ENCODE measurements around the gene SGMS2. TPM values are rescaled to one million over a fixed set of nuclear protein-coding genes. Genes with fewer than 3 reads are reported as not detected.
A peak's percentile ranks its signal among the peaks of the same experiment; 100 is the strongest.

SGMS2 gene
- total RNA-seq, 1 donor from 2014 or later, result 1.1 TPM

DNA sequence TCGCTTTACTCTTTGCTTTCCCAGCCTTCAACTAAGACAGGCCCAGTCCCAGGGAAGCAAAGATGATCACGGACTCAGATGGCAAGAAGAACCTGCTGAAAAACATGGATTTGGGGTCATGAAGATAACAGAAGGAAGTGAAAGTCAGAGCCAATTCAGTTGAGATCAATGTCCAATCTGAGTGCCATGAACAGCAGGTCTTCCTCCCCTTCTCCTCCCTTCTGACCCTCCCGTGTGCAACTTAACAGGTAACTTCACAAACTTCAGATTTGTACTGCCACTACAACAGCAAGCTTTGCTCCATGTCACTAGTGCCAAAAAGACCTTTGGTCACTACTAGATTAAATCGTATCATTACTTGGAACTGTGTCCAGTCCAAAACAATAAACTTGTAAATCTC lies 15.5 kb upstream of the SGMS2 start:
- Mint-ChIP-seq H3K4me1 (ENCODE audit: low read depth) (no peaks in the 10 kb centered on the region), H3K36me3 (ENCODE audit: low read depth) (no peaks in the 10 kb centered on the region), H3K27me3 (ENCODE audit: insufficient read depth) (peaks cover 4% of the 10 kb centered on the region), H3K27ac (no peak overlapping the region), H3K9me3 (no peaks in the 10 kb centered on the region), H3K4me3 (no peak overlapping the region)
- intact Hi-C loops (cut with micrococcal nuclease), result no loop called here
- DNase-seq (ENCODE audit: low spot score), result no peak

DNA sequence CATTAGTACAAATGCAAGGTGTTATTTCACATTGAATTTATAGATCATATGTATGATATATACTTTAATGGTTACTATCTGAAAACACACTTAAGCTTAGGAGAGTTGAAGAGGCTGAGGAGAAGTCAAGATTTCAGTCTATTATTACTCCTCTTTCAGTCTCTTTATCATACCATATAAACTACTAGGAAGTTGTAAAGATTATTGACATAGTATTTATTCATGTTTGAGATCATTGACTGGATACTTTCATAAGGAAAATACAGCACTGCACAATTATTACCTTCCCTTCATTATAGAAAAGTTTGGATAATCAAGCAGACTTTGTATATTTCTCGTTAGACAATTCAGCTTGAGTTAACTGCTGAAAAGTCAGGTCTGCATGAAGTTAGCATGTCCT lies 10.0 kb upstream of the SGMS2 start:
- no peaks in the 10 kb centered on the region for H3K4me1 Mint-ChIP-seq (ENCODE audit: low read depth)

DNA sequence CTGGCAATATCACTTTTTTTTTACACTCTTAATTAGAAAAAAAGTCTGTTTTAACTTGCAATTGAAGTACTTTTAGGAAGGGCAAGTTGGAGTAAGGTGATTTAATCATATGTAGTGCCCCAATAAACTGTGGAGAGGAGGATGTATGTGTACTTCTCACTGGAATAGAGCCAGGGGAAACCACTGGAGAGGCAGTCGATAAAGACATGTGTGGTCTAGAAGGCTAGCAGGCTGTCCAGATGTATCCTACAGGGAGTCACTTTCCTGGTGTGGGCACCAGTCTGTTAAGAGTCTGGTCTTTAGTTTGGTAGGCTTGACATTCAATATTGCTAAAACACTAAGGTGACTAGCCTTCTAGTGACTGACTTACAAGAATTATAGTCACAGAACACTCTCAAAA lies 9.6 kb upstream of the SGMS2 start:
- H3K27ac Mint-ChIP-seq, result no peak overlapping the region
- no peaks in the 10 kb centered on the region for H3K36me3 Mint-ChIP-seq (ENCODE audit: low read depth)
- H3K9me3 Mint-ChIP-seq, result no peaks in the 10 kb centered on the region
- no peak for DNase-seq (ENCODE audit: low spot score)
- intact Hi-C loops (cut with micrococcal nuclease), result no loop called here
- H3K4me3 Mint-ChIP-seq, result no peak overlapping the region
- peaks cover 2% of the 10 kb centered on the region for H3K27me3 Mint-ChIP-seq (ENCODE audit: insufficient read depth)
- no peaks in the 10 kb centered on the region for H3K4me1 Mint-ChIP-seq (ENCODE audit: low read depth)

More for the DNA sequence above, 10.0 kb upstream of the SGMS2 start:
- intact Hi-C loops (cut with micrococcal nuclease), result no loop called here
- Mint-ChIP-seq H3K27ac (no peak overlapping the region), H3K36me3 (ENCODE audit: low read depth) (no peaks in the 10 kb centered on the region), H3K9me3 (no peaks in the 10 kb centered on the region), H3K27me3 (ENCODE audit: insufficient read depth) (peaks cover 2% of the 10 kb centered on the region), H3K4me3 (no peak overlapping the region)
- DNase-seq (ENCODE audit: low spot score), result no peak

DNA sequence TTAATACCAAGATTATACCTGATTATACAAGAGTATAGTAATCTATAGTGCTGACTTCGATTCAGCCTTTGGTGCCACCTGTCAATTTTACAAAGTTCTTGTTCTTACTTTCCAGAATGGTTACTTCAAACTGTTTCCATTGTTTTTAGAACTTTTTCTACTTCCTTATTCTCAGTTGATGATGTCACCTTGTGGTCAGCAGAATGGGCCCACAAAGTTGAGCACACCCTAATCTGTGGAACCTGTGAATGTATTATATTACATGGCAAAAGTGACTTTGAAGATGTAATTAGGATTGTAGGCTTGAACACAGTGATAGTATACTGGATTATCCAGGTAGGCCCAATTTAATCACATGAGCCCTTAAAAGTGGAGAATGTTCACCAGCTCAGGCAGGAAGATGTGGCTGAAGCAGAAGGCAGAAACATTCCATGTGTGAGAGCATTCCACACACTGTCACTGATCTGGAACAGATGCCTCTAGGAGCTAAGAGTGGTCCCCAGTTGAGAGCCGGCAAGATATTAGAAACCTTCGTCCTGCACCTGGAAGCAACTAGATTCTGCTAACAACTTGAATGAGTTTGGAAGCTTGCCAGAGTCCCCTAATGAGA lies 6.3 kb upstream of the SGMS2 start:
- intact Hi-C loops (cut with micrococcal nuclease), result no loop called here
- Mint-ChIP-seq H3K27ac (no peak overlapping the region), H3K4me1 (ENCODE audit: low read depth) (no peaks in the 10 kb centered on the region), H3K9me3 (no peaks in the 10 kb centered on the region), H3K36me3 (ENCODE audit: low read depth) (no peaks in the 10 kb centered on the region), H3K4me3 (no peak overlapping the region), H3K27me3 (ENCODE audit: insufficient read depth) (peaks cover 23% of the 10 kb centered on the region)
- no peak for DNase-seq (ENCODE audit: low spot score)

DNA sequence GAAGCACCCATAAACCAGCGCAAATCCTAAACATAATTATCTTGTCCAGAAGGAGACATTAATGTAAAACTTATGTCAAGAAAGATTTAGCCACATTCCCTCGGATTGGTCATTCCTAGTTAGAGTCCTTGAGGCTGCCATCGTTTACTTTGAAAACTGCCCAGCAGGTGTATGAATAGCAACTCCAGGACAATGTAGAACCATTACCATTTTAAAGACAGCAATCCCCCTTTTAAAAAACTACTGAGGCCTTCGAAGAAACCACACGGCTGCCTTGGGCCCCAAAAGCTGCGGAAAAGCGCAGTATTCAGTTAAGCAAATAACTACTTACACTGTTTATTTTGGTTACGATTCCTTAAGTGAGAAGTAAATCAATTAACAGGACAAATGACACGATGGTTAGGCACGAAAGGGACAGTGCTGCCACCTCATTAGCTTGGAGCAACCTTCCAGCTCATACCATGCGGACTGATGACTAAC lies 822 bp upstream of the SGMS2 start:
- Mint-ChIP-seq H3K36me3 (ENCODE audit: low read depth) (no peaks in the 10 kb centered on the region), H3K9me3 (no peaks in the 10 kb centered on the region), H3K4me3 (no peak overlapping the region), H3K27me3 (ENCODE audit: insufficient read depth) (peaks cover 55% of the 10 kb centered on the region), H3K4me1 (ENCODE audit: low read depth) (peaks cover 9% of the 10 kb centered on the region), H3K27ac (no peak overlapping the region)
- intact Hi-C loops (cut with micrococcal nuclease), result loop anchor here (1.0 to 5.0 kb wide), 3 partner anchors 88 to 108 kb away; partner anchors contain the start of genes CYP2U1 and PAPSS1
- DNase-seq (ENCODE audit: low spot score), result no peak

- Mint-ChIP-seq H3K27me3 (ENCODE audit: insufficient read depth) (peaks cover 53% of the 10 kb centered on the region), H3K4me3 (peak overlapping the region; percentile 81), H3K9me3 (no peaks in the 10 kb centered on the region), H3K4me1 (ENCODE audit: low read depth) (peaks cover 9% of the 10 kb centered on the region), H3K27ac (no peak overlapping the region), H3K36me3 (ENCODE audit: low read depth) (no peaks in the 10 kb centered on the region)
- no peak for DNase-seq (ENCODE audit: low spot score)
- intact Hi-C loops (cut with micrococcal nuclease), result loop anchor here (5.0 kb wide), 2 partner anchors 68 to 162 kb away; partner anchors contain the start of gene HADH
These were observed 516 bp downstream of the SGMS2 start for GRCh38 chr4:107825072-107825824.

DNA sequence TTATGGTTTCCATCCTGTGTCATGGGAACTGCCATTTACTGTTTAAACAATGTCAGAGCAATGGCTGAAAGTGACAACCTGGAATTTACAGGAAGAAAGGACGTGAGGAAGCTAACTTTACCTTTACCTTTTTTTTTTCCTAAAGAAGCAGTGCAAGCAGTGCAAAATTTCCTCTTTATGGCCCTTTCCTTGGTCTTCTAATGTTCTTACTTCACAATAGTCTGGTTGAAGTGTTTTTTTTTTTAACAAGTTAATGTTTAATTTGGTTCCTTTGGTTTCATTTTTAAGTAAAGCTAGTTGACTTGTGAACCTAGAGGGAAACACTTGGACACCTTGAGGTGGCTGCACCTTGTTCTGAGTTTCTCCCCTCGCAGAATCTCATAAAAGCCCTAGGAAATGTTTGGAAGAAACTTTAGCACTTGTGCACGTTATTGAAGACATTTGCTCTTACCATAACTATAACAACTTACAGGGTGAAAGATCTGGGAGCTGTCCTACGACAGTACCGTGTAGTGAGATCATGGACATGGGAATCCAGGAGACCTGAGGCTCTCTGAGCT lies 1.8 kb downstream of the SGMS2 start:
- peaks cover 9% of the 10 kb centered on the region for H3K4me1 Mint-ChIP-seq (ENCODE audit: low read depth)
- peaks cover 45% of the 10 kb centered on the region for H3K27me3 Mint-ChIP-seq (ENCODE audit: insufficient read depth)
- no peak overlapping the region for H3K4me3 Mint-ChIP-seq
- no peak for DNase-seq (ENCODE audit: low spot score)
- no peak overlapping the region for H3K27ac Mint-ChIP-seq
- no peaks in the 10 kb centered on the region for H3K36me3 Mint-ChIP-seq (ENCODE audit: low read depth)
- intact Hi-C loops (cut with micrococcal nuclease), result loop anchor here (5.0 kb wide), 2 partner anchors 69 to 161 kb away; partner anchors contain the start of gene HADH
- no peaks in the 10 kb centered on the region for H3K9me3 Mint-ChIP-seq

- H3K4me1 Mint-ChIP-seq (ENCODE audit: low read depth), result peaks cover 9% of the 10 kb centered on the region
- peaks cover 30% of the 10 kb centered on the region for H3K27me3 Mint-ChIP-seq (ENCODE audit: insufficient read depth)
- intact Hi-C loops (cut with micrococcal nuclease), result loop anchor here (5.0 kb wide), 2 partner anchors 71 to 159 kb away; partner anchors contain the start of gene HADH
- no peak for DNase-seq (ENCODE audit: low spot score)
- no peak overlapping the region for H3K27ac Mint-ChIP-seq
- no peaks in the 10 kb centered on the region for H3K36me3 Mint-ChIP-seq (ENCODE audit: low read depth)
- no peaks in the 10 kb centered on the region for H3K9me3 Mint-ChIP-seq
- no peak overlapping the region for H3K4me3 Mint-ChIP-seq
These were observed 3.8 kb downstream of the SGMS2 start for GRCh38 chr4:107828315-107829090.

DNA sequence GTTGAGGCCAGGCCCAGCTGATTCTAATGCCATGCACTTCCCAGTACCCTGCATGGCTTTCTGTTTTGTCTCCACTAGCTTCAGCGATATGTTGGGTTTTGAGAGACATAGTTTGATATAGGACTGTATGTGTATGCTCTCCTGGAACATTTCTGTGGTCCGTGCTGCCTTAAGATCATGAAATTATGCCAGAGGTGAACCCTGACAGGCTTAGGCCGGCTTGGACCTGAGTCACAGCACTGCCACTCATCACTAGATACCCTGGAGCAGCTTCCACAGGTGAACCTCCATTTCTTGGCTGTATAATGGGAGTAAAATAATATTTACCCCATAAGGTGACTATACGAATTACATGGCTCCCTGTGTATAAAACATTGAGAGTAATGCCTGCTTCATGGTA lies 6.4 kb downstream of the SGMS2 start:
- Mint-ChIP-seq H3K27me3 (ENCODE audit: insufficient read depth) (peaks cover 14% of the 10 kb centered on the region), H3K36me3 (ENCODE audit: low read depth) (no peaks in the 10 kb centered on the region), H3K4me3 (no peak overlapping the region), H3K27ac (no peak overlapping the region), H3K4me1 (ENCODE audit: low read depth) (no peaks in the 10 kb centered on the region), H3K9me3 (no peaks in the 10 kb centered on the region)
- intact Hi-C loops (cut with micrococcal nuclease), result no loop called here
- DNase-seq (ENCODE audit: low spot score), result no peak

DNA sequence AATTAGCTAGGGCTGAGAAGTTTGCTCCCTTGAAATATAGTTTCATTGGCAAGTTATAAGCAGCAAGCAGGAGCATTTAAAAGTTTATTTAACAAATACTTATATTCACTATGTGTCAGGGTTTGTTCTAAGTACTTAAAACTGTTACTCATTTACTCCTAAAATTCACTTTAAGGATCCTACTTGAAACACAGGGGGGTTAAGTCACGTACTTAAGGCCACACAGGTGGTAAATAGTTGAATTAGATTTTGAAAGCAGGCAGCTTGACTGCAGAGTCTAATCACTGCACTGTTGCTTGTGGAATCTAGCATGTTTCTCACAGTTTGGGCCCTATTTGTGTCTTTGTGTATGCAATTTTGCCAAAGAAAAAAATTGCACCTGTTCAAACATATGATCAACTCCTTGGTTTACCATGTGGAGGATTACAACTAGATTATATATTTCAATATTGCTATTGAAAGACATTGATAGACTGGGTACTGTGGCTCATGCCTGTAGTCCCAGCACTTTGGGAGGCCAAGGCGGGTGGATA lies 7.6 kb downstream of the SGMS2 start:
- no peak overlapping the region for H3K4me3 Mint-ChIP-seq
- H3K9me3 Mint-ChIP-seq, result no peaks in the 10 kb centered on the region
- DNase-seq (ENCODE audit: low spot score), result no peak
- intact Hi-C loops (cut with micrococcal nuclease), result no loop called here
- no peaks in the 10 kb centered on the region for H3K36me3 Mint-ChIP-seq (ENCODE audit: low read depth)
- H3K27me3 Mint-ChIP-seq (ENCODE audit: insufficient read depth), result peaks cover 8% of the 10 kb centered on the region
- no peaks in the 10 kb centered on the region for H3K4me1 Mint-ChIP-seq (ENCODE audit: low read depth)
- H3K27ac Mint-ChIP-seq, result no peak overlapping the region

DNA sequence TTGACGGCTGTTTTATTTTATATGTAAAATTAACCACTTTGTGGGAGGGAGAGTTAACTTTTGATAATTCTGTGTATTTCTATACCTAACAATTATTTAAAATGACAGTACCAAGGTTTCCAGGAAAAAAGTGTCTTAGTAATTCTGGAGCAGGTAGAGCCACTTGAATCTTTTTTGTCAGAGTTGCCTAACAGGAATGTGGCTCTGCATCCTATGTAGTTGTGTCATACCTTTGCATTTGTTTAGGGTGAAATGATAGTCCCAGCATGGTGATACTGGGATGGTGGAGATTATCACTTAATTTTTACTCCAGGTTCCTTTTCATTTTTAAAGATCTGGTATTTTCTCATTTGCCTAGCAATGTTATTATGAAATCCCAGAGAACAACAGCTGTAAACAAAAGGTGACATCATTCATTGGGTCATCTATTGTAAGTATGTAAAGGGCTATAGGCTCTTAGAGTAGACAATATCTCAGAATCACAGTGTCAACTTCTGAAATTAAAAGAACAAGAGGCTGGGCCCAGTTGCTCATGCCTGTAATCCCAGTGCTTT lies 9.6 kb downstream of the SGMS2 start:
- H3K27me3 Mint-ChIP-seq (ENCODE audit: insufficient read depth), result peaks cover 1% of the 10 kb centered on the region
- no peaks in the 10 kb centered on the region for H3K9me3 Mint-ChIP-seq
- intact Hi-C loops (cut with micrococcal nuclease), result no loop called here
- H3K36me3 Mint-ChIP-seq (ENCODE audit: low read depth), result no peaks in the 10 kb centered on the region
- no peak for DNase-seq (ENCODE audit: low spot score)
- H3K4me3 Mint-ChIP-seq, result no peak overlapping the region
- H3K27ac Mint-ChIP-seq, result no peak overlapping the region
- H3K4me1 Mint-ChIP-seq (ENCODE audit: low read depth), result no peaks in the 10 kb centered on the region

- H3K9me3 Mint-ChIP-seq, result no peaks in the 10 kb centered on the region
These were observed 10.7 kb downstream of the SGMS2 start for GRCh38 chr4:107835406-107835805.

More at GRCh38 chr4:107835406-107835805, 10.7 kb downstream of the SGMS2 start:
- Mint-ChIP-seq H3K36me3 (ENCODE audit: low read depth) (no peaks in the 10 kb centered on the region), H3K4me3 (no peak overlapping the region), H3K27ac (no peak overlapping the region), H3K4me1 (ENCODE audit: low read depth) (no peaks in the 10 kb centered on the region), H3K27me3 (ENCODE audit: insufficient read depth) (peaks cover 6% of the 10 kb centered on the region)
- intact Hi-C loops (cut with micrococcal nuclease), result no loop called here
- DNase-seq (ENCODE audit: low spot score), result no peak

Data from activated T-helper 1 cell treated with anti-CD3 and anti-CD28 coated beads, Interleukin-12 subunit alpha, Interleukin-12 subunit beta, Interleukin-2, Interleukin-4 antibody, amounts not matched to agents 30 ng/mL and 10 ng/mL and 1 ng/mL, durations not matched to agents 14 hours and 24 hours and 36 hours (primary cell).